Caki2 (cell line): ENCODE data around the gene IL5RA. TPM values are rescaled to one million over a fixed set of nuclear protein-coding genes. Genes with fewer than 3 reads are reported as not detected.

Experiments
- DNase-seq: peaks from one replicate; pipeline ENCODE4 v3.0.0-alpha.2; 2015; ENCODE audit warnings: low read depth
- in situ Hi-C: cut with HindIII; loops from 2 replicates; pipeline ENCODE4 v1.10.0; 2016; ENCODE audit warnings: low sequenced_read_pairs, low pct_unique_long_range_greater_than_20kb, mixed read lengths
- total RNA-seq: library from RNA; depleted of rRNA; stranded (reverse); fragments of >200 nt; shearing (Covaris generic); gene quantifications from 2 replicates; pipeline ENCODE4 v1.2.3, GENCODE V29; 2014; ENCODE audit warnings: low replicate concordance

Gene IL5RA
- total RNA-seq, 1 experiment from 2014 or later = not detected

GRCh38 chr3:3080309-3080708 is 29.9 kb downstream of the IL5RA start:
- no peak for DNase-seq
- in situ Hi-C loops = no loop called here

DNA sequence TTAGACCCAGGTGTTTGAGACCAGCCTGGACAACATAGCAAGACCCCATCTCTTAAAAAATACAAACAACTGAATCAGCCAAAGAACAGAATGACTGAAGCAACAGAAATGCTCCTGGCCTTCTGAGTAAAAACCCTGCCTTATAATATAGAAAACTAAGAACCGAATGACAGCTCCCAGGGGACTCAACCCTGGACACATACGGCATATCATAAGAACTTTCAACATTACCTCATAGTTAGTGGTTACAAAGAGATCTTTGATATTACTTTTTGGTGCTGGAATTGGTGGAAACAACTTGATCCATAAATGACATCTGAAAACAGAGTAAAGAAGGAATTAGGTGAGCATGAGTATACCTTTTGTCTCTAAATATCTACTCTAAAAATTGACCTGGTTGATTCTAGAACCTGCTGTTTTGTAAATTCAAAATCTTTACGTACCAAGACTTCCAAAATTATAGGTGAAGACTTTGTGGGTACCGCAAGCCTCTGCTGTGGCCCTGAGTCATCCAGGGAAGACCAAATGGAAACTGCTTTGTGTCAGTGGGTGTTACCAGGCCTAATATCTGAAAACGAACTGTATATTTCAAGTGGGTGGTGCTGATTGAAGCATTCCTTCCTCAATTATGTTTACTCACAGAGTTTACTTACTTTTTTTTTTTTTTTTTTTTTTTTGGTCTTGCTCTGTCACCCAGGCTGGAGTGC is 35.5 kb downstream of the IL5RA start:
- DNase-seq = no peak
- in situ Hi-C loops = no loop called here

DNA sequence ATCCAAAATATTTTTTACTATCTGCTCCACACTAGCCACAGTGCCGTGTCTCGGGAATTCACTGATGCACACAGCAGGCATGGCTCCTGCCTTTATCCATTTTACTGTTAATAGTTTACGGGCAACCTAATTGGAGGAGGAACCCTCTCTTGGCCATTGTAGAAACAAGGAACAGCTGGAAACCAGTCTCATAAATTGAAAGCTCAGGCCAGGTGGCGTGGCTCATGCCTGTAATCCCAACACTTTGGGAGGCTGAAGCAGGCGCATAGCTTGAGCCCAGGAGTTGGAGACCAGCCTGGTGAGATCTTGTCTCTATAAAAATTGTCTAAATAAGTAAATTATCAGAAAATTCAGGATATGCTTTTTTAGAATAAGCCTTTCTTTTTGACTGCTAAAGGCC is 39.0 kb downstream of the IL5RA start:
- in situ Hi-C loops = no loop called here
- DNase-seq = no peak

- in situ Hi-C loops = no loop called here
- DNase-seq = no peak
Observed at GRCh38 chr3:3069723-3070122, 40.5 kb downstream of the IL5RA start.

- DNase-seq = no peak
Observed at GRCh38 chr3:3068358-3068881, 41.8 kb downstream of the IL5RA start.

GRCh38 chr3:3066910-3067309 is 43.3 kb downstream of the IL5RA start:
- in situ Hi-C loops = no loop called here
- DNase-seq = no peak

More at GRCh38 chr3:3068358-3068881, 41.8 kb downstream of the IL5RA start:
- in situ Hi-C loops = no loop called here

DNA sequence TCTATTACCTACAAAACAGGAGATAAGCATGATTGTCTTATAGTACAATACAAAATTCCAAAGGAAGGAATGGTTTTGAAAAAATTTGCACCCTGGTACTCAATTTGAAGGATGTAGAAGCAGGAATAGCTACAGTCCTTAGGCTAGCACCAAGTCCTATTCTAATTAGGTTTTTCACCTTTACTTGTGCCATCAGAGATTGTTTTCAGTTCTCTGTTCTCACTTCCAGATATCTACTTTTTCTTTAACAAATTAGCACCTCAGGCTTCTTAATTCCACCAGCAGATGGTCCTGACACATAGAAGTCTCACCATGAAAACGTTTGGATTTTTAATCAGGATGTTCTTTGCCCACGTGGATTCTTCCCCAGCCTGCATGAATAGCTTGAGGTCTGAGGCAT is 43.8 kb downstream of the IL5RA start:
- in situ Hi-C loops = no loop called here
- no peak for DNase-seq

DNA sequence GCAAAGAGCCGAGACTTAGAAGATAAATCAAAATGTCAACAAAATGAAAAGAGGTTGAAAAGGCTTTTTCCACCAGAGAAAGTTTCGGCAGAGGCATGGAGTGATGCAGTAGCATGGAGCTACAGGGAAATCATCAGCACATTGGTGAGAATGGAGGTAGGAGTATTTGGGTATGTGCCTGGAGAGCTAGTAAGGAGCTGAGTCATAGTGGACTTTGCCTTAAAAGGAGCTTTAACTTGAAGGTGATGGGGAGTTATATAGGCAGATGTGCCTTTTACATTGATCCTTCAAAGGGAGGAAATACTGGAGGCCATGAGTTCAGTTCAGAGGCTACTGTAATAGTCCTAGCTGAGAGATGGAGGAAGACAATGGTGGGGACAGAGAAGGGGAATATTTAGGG is 44.3 kb downstream of the IL5RA start:
- in situ Hi-C loops = no loop called here
- DNase-seq = no peak

GRCh38 chr3:3064297-3064696 is 45.9 kb downstream of the IL5RA start:
- in situ Hi-C loops = no loop called here
- no peak for DNase-seq

- in situ Hi-C loops = no loop called here
- DNase-seq = no peak
Observed at GRCh38 chr3:3059645-3060044, 50.5 kb downstream of the IL5RA start.

DNA sequence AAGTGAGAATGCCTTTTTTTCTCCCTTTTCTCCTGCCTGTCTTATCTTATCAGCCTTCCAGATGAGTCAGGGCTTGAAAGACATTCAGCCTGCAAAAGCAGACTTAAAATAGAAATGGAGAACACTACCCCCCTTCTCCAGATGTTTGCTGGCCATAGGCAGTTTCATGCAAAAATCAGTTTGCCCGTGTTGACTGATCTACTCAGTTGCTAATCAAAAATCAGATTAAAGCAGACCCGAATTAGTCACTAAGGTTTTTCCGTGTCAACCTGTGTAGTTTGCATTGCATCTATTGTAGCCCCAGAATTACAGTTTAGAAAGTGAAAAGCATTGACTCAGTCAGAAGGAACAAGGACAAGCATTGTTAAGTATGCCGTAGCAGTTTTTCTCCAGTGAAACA is 56.2 kb downstream of the IL5RA start:
- in situ Hi-C loops = no loop called here
- no peak for DNase-seq

DNA sequence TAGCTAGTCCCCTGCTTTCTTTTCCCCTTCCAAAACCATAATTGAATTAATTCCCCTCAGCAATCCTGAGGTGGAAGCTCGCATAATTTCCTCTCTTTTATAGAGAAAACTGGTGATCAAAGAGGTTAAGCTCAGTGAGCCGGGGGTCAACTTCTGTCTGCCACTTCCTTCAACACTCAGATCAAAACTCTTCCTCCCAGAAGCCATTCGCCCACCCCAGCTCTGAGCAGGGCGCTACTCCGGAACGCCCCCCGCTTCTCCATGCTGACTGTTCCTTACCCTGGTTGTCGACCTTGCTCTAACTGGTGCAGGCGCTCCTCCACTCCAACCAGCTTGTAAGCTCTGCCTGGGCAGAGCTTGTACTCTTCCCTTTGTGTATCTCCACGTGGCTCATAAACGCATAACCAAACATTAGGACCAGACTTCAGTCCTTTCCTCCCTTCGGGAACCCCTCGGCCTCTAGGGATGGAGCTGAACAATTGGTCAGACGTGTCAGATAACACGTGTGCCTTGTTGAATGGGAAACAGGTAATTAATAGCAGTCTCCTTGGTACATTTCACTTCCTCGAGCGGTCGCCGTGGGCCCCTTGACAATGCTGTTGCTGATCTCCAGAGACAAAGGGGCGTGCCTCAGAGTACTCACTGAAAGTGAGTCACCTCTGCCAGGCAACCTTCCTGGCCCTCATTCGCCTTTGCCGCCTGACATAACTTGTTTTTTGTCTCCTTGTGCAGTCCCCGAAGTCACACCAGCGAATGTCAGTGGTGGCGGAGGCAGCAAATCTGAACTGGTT is 71.8 kb downstream of the IL5RA start:
- DNase-seq = no peak
- in situ Hi-C loops = no loop called here

DNA sequence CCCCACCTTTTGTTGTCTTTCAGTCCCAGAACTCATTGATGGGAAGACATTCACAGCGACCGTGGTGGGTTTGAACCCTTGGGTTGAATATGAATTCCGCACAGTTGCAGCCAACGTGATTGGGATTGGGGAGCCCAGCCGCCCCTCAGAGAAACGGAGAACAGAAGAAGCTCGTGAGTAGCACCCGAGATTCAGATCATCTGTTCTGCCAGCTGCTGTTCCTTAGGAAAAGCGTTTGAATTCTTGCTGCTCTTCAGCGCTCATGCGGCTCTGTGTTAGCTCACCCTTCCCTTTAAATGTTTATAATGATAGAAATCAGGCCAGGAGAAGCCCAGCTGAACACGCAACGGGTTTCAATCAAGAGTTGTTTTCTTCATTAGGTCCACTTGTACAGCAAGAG is 73.0 kb downstream of the IL5RA start:
- in situ Hi-C loops = no loop called here
- no peak for DNase-seq

GRCh38 chr3:3031326-3031725 is 78.8 kb downstream of the IL5RA start:
- in situ Hi-C loops = no loop called here

DNA sequence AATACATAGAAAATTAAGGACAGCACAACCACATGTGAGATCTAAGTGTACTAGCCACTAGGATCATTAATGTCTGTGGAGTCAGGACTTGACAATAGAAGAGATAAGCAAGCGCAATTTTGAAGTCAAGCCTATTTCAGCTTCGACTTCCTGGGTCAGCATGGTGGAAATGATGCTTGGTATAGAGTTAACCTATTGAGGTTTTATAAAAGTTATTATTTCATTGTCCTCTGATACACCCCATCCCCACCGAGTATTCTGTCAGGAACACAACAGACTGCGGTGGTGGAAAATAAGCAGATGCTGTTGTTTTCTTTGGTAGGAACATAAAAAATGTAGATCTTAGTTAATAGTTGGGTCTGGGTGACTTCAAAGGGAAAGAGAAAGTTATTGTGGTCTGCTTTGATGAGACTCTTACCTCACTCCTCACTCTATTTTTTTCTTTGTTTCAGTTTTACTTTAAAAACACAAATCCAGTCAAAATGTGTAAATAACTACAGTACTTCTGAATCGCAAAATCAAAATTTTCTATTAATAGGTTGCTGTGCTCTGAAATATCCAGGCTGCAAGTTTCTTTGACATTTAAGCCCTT is 82.1 kb downstream of the IL5RA start:
- DNase-seq = no peak
- in situ Hi-C loops = no loop called here

More at GRCh38 chr3:3031326-3031725, 78.8 kb downstream of the IL5RA start:
- no peak for DNase-seq

DNA sequence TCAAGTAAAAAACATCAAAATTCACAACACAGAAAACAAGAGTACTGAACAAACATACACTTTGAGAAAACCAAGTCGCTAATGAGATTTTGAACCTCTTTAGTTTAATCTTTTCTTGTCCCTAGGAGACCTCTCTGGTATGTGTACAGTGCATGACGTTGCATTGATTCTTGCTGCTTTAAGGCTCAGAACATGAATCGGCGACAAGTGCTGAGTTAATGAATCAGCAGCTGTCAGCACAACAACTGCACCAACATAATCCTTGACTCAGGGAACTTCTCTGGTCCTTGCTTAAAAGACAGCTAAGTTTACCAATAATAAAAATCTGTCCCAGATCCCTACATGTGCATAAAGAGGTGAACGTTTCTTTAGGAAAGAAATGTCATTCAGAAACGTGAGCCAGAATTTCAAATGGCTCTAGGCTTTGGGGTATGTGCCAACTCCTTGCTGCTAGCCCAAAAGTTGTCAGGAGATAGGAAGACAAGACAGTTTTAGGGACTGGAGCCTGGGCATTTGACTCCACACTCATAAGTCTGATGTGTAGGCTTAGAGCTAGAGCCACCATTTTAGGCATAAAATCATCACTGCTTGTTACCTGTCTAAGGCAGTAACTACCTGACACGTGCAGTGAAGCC is 86.9 kb downstream of the IL5RA start:
- DNase-seq = no peak
- in situ Hi-C loops = no loop called here

DNA sequence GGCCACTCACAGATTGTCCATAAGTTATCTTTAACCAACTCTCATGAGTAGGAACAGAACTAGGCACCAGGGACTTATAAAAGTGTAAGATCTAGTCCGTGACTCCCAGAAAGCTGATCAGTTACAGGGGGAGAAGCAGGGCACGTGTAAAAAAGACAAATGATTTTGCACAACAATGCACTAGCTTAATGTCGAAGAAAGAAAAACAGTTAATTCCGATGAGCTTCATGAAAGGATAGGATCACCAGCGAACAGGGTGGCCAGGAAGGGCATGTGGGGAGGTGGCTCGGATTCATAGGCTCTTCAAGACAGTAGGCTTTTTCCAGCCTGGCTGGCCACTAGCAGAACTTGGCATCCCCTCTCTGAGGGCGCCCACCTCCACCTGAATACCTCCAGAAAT is 90.0 kb downstream of the IL5RA start:
- in situ Hi-C loops = no loop called here
- no peak for DNase-seq
